Liver (tissue), 3 donors: ENCODE measurements around the gene SYNPR.

Source experiments
- EGR1 ChIP-seq, 2 donors: IDR thresholded peaks; 2 replicates each; pipeline ENCODE4 v1.6.1; 2016 to 2018; ENCODE audit warnings: antibody characterized with exemption in 2 of 2, low read depth in 2 of 2
- FOXA1 ChIP-seq: IDR thresholded peaks from 2 replicates; pipeline ENCODE4 v1.6.1; 2016; ENCODE audit warnings: antibody characterized with exemption
- GABPA ChIP-seq, 2 donors: IDR thresholded peaks in 1 of 2; conservative IDR thresholded peaks in 1 of 2; 2 replicates each; pipeline ENCODE4 v1.6.1; 2016; ENCODE audit warnings: antibody characterized with exemption in 2 of 2, mild to moderate bottlenecking in 1 of 2, moderate library complexity in 1 of 2
- HNF4A ChIP-seq, 2 donors: conservative IDR thresholded peaks; 2 replicates each; pipeline ENCODE4 v1.6.1; 2016; ENCODE audit warnings: antibody characterized with exemption in 2 of 2, mild to moderate bottlenecking in 2 of 2
- JUND ChIP-seq, 2 donors: IDR thresholded peaks; 2 replicates each; pipeline ENCODE4 v1.6.1; 2016; ENCODE audit warnings: antibody characterized with exemption in 2 of 2
- NR2F2 ChIP-seq: IDR thresholded peaks from 2 replicates; pipeline ENCODE4 v1.6.1; 2016; ENCODE audit warnings: antibody characterized with exemption
- SP1 ChIP-seq: IDR thresholded peaks from 2 replicates; pipeline ENCODE4 v1.6.1; 2018; ENCODE audit warnings: antibody characterized with exemption, mild to moderate bottlenecking
- TAF1 ChIP-seq: conservative IDR thresholded peaks from 2 replicates; pipeline ENCODE4 v1.6.1; 2016; ENCODE audit warnings: antibody characterized with exemption, mild to moderate bottlenecking
- YY1 ChIP-seq: IDR thresholded peaks from 2 replicates; pipeline ENCODE4 v1.6.1; 2016; ENCODE audit warnings: antibody characterized with exemption, mild to moderate bottlenecking
- TF ChIP-seq, protein P1 (sequence below): fragments of 150-350 bp; IDR thresholded peaks from 2 replicates; pipeline ENCODE4 v1.5.1; 2017; ENCODE audit warnings: improper control_type of control experiment, low read depth, low read length; ENCODE audit not compliant: missing input control
- TF ChIP-seq, protein P2 (sequence below): IDR thresholded peaks from 2 replicates; pipeline ENCODE4 v1.6.1; 2016; ENCODE audit warnings: antibody characterized with exemption
- TF ChIP-seq, protein P3 (sequence below): IDR thresholded peaks from 2 replicates; pipeline ENCODE4 v1.6.1; 2016; ENCODE audit warnings: antibody characterized with exemption
- TF ChIP-seq, protein P4 (sequence below): IDR thresholded peaks from 2 replicates; pipeline ENCODE4 v1.6.1; 2016; ENCODE audit warnings: antibody characterized with exemption, mild to moderate bottlenecking
- TF ChIP-seq, protein P5 (sequence below): IDR thresholded peaks from 2 replicates; pipeline ENCODE4 v1.6.1; 2016; ENCODE audit warnings: antibody characterized with exemption
- donor health status: healthy.
- donor health status: healthy.

DNA sequence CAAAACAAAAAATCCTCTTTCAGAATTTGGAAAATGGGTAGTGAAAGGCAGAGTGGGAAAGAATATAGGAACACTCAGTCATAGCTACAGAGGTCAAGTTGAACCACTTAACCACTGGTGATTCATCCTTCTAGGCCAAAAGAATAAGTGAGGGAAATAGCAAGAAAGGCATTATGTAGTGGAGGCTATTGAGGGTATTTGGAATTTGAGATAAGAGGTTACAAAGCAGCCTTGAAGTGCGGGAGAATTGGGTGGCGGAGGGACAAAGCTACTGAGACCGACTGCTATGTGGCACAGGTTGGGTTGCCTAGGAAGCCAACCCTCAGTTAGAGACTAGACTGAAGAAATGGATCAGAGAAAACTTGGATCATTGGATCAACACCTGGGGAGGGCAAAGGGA lies 109.5 kb downstream of the SYNPR start:
- TF ChIP-seq, protein P1, sequence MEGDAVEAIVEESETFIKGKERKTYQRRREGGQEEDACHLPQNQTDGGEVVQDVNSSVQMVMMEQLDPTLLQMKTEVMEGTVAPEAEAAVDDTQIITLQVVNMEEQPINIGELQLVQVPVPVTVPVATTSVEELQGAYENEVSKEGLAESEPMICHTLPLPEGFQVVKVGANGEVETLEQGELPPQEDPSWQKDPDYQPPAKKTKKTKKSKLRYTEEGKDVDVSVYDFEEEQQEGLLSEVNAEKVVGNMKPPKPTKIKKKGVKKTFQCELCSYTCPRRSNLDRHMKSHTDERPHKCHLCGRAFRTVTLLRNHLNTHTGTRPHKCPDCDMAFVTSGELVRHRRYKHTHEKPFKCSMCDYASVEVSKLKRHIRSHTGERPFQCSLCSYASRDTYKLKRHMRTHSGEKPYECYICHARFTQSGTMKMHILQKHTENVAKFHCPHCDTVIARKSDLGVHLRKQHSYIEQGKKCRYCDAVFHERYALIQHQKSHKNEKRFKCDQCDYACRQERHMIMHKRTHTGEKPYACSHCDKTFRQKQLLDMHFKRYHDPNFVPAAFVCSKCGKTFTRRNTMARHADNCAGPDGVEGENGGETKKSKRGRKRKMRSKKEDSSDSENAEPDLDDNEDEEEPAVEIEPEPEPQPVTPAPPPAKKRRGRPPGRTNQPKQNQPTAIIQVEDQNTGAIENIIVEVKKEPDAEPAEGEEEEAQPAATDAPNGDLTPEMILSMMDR: no peak
- TF ChIP-seq YY1 (no peak), TAF1 (no peak), EGR1 (IDR thresholded peaks at IDR 0.05; ENCODE audit: low read depth in 2 of 2) (no peak), SP1 (no peak), NR2F2 (no peak), GABPA (IDR thresholded peaks at IDR 0.05 in 1 of 2, conservative IDR thresholded peaks at IDR 0.05 in 1 of 2) (no peak), JUND (IDR thresholded peaks at IDR 0.05) (no peak), FOXA1 (no peak), HNF4A (conservative IDR thresholded peaks at IDR 0.05) (no peak)
- TF ChIP-seq, protein P2, sequence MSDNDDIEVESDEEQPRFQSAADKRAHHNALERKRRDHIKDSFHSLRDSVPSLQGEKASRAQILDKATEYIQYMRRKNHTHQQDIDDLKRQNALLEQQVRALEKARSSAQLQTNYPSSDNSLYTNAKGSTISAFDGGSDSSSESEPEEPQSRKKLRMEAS: no peak
- TF ChIP-seq, protein P3, sequence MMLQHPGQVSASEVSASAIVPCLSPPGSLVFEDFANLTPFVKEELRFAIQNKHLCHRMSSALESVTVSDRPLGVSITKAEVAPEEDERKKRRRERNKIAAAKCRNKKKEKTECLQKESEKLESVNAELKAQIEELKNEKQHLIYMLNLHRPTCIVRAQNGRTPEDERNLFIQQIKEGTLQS: no peak
- TF ChIP-seq, protein P4, sequence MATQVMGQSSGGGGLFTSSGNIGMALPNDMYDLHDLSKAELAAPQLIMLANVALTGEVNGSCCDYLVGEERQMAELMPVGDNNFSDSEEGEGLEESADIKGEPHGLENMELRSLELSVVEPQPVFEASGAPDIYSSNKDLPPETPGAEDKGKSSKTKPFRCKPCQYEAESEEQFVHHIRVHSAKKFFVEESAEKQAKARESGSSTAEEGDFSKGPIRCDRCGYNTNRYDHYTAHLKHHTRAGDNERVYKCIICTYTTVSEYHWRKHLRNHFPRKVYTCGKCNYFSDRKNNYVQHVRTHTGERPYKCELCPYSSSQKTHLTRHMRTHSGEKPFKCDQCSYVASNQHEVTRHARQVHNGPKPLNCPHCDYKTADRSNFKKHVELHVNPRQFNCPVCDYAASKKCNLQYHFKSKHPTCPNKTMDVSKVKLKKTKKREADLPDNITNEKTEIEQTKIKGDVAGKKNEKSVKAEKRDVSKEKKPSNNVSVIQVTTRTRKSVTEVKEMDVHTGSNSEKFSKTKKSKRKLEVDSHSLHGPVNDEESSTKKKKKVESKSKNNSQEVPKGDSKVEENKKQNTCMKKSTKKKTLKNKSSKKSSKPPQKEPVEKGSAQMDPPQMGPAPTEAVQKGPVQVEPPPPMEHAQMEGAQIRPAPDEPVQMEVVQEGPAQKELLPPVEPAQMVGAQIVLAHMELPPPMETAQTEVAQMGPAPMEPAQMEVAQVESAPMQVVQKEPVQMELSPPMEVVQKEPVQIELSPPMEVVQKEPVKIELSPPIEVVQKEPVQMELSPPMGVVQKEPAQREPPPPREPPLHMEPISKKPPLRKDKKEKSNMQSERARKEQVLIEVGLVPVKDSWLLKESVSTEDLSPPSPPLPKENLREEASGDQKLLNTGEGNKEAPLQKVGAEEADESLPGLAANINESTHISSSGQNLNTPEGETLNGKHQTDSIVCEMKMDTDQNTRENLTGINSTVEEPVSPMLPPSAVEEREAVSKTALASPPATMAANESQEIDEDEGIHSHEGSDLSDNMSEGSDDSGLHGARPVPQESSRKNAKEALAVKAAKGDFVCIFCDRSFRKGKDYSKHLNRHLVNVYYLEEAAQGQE: no peak
- TF ChIP-seq, protein P5, sequence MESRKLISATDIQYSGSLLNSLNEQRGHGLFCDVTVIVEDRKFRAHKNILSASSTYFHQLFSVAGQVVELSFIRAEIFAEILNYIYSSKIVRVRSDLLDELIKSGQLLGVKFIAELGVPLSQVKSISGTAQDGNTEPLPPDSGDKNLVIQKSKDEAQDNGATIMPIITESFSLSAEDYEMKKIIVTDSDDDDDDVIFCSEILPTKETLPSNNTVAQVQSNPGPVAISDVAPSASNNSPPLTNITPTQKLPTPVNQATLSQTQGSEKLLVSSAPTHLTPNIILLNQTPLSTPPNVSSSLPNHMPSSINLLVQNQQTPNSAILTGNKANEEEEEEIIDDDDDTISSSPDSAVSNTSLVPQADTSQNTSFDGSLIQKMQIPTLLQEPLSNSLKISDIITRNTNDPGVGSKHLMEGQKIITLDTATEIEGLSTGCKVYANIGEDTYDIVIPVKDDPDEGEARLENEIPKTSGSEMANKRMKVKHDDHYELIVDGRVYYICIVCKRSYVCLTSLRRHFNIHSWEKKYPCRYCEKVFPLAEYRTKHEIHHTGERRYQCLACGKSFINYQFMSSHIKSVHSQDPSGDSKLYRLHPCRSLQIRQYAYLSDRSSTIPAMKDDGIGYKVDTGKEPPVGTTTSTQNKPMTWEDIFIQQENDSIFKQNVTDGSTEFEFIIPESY: no peak
